ENCODE measurements around the gene EPGN. TPM values are rescaled to one million over a fixed set of nuclear protein-coding genes. Genes with fewer than 3 reads are reported as not detected.

EPGN gene, protein sequence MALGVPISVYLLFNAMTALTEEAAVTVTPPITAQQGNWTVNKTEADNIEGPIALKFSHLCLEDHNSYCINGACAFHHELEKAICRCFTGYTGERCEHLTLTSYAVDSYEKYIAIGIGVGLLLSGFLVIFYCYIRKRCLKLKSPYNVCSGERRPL
- 18.4 and 26.2 TPM in 2 replicates for total RNA-seq

DNA sequence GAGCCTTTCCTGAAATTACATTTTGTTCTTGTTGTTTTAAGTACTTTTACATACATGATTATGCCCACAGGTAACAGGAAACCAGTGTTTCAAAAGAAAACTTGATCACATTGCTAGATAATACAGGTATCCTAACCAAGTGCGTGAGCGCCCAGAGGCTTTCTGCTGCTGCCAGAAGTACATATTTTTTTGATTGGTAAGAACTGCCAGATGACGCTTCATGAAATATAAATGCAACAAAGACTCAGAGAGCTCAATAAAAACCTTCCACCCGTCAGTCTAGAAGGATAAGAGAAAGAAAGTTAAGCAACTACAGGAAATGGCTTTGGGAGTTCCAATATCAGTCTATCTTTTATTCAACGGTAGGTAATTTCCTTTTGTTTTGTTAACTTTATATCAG lies at the start of gene EPGN:
EPGN (plus strand) TSS at position 256 of the 400 bp plus-strand sequence; CDS start at position 320, 64 bp downstream.

DNA sequence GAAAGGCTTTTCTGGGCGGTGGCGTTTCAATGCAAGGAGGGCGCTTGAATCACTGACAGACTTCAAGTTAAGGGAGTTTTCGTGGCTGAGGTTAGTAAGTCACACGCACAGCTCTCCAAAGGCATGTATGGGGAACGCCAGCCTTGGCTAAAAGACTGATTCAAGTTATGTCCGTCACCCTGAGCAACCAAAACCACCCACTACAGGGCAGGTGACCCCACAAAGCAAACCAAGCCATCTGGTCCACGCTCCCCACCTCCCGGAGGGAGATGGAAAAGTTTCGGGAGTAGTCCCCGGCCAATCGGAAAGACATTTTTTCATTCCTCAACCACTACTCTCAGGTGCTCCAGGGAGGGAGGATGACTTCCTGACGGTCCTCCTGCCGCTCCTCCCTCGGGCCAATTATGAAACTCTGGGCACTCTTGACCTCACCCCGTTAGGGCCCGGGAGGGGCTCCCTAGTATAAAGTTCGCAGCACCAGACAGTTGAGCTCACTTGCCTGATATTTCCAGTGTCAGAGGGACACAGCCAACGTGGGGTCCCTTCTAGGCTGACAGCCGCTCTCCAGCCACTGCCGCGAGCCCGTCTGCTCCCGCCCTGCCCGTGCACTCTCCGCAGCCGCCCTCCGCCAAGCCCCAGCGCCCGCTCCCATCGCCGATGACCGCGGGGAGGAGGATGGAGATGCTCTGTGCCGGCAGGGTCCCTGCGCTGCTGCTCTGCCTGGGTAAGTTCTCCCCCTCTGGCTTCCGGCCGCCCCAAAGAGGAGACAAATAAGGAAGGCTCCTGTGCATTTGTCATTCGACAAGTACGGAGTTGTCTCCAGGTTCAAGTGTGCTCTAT lies 56.6 kb downstream of the EPGN start, which contains the start of gene EREG:
EREG (plus strand) TSS at position 494 of the 840 bp plus-strand sequence; CDS start at position 658, 164 bp downstream.

Other genes starting within 250 kb of the EPGN start
- 4.8 and 16.0 TPM in 2 replicates for gene CXCL2, start 209.3 kb upstream of the EPGN start, total RNA-seq
- 20.1 and 24.9 TPM in 2 replicates for gene MTHFD2L, start 150.4 kb upstream of the EPGN start, total RNA-seq
- under 0.01 and 0.09 TPM in 2 replicates for gene EREG, start 56.7 kb downstream of the EPGN start, total RNA-seq
- gene AREG, start 136.7 kb downstream of the EPGN start, total RNA-seq = 0.14 TPM in 1 of 2 replicates, not detected in the other